MCF 10A (cell line): ENCODE measurements around the gene ATF7. TPM values are rescaled to one million over a fixed set of nuclear protein-coding genes. Genes with fewer than 3 reads are reported as not detected.

Source experiments
- BruUV-seq: library from RNA; stranded (reverse); fragments of 400-500 nt; replicated peaks from 2 replicates; lab custom pipeline; 2021; lab: Mats Ljungman, UMichigan
- CTCF ChIA-PET: fragments of 300-600 bp; sonication (Branson Sonifier 250); formaldehyde crosslinking; extraction: SDS; loops from one replicate; lab custom pipeline; 2021; ENCODE audit warnings: antibody characterized with exemption, inconsistent platforms; lab: Yijun Ruan, JAX
- POLR2A ChIA-PET: fragments of 300-600, 350-650 bp; sonication (Branson Sonifier 250); formaldehyde crosslinking; extraction: SDS; loops from one replicate; lab custom pipeline; 2020; ENCODE audit warnings: antibody characterized with exemption, inconsistent platforms; lab: Yijun Ruan, JAX
- DNase-seq: peaks from one replicate; pipeline ENCODE4 v3.0.0-alpha.2; 2018; ENCODE audit not compliant: unreplicated experiment
- H3K27ac Mint-ChIP-seq: one replicate; pipeline ENCODE4 v1.8.0; 2022; ENCODE audit warnings: mild to moderate bottlenecking, low read depth, mixed read lengths; ENCODE audit not compliant: unreplicated experiment
- H3K27me3 Mint-ChIP-seq: one replicate; pipeline ENCODE4 v1.8.0; 2022; ENCODE audit warnings: mixed read lengths; ENCODE audit not compliant: insufficient read depth, unreplicated experiment
- H3K36me3 Mint-ChIP-seq: one replicate; pipeline ENCODE4 v1.8.0; 2022; ENCODE audit warnings: mild to moderate bottlenecking, moderate library complexity, mixed read lengths; ENCODE audit not compliant: insufficient read depth, unreplicated experiment
- H3K4me1 Mint-ChIP-seq: one replicate; pipeline ENCODE4 v1.8.0; 2022; ENCODE audit warnings: mixed read lengths; ENCODE audit not compliant: insufficient read depth, unreplicated experiment
- H3K4me3 Mint-ChIP-seq: one replicate; pipeline ENCODE4 v1.8.0; 2022; ENCODE audit warnings: mild to moderate bottlenecking, moderate library complexity, mixed read lengths; ENCODE audit not compliant: unreplicated experiment
- H3K9me3 Mint-ChIP-seq: one replicate; pipeline ENCODE4 v1.8.0; 2022; ENCODE audit warnings: mixed read lengths; ENCODE audit not compliant: unreplicated experiment
- intact Hi-C: fragments of 100-400 bp; cut with micrococcal nuclease; formaldehyde crosslinking; loops from 2 replicates; pipeline ENCODE4 v1.14.1; 2022
- total RNA-seq: library from RNA; stranded (reverse); gene quantifications from 2 replicates; pipeline ENCODE4 v1.2.3, GENCODE V29; 2022
- TF ChIP-seq, protein P1 (sequence below): fragments of 200-600 bp; IDR thresholded peaks from one replicate; pipeline ENCODE4 v1.8.0; 2022; ENCODE audit warnings: antibody characterized with exemption, mild to moderate bottlenecking; ENCODE audit not compliant: unreplicated experiment

The ATF7 gene
- total RNA-seq, 1 experiment from 2014 or later: 40.8 TPM

DNA sequence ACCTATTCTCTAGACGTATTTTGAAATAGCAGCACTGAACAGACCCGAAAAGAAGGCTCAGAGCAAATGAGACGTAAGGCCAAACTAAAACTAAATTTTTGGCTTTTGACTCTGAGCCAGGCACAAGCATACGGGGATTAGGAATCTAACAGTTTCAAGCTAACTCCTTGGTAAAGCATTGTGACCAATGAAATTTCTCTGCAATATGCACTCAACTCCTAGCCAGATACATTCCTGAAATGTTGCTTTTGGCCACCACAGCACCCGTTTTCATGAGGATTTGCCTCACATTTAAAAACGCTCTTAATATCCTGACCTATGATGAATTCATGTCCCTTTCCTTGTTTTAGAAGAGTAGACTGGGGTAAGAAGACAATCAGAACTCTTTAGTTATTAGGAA, 65.8 kb downstream of the ATF7 start:
- DNase-seq: peak; percentile 75
- Mint-ChIP-seq H3K4me3 (peak overlapping the region; percentile 39), H3K27me3 (no peaks in the 10 kb centered on the region), H3K27ac (peak overlapping the region; percentile 90), H3K4me1 (peaks cover 49% of the 10 kb centered on the region), H3K36me3 (peaks cover 16% of the 10 kb centered on the region), H3K9me3 (no peaks in the 10 kb centered on the region)
- TF ChIP-seq, protein P1, sequence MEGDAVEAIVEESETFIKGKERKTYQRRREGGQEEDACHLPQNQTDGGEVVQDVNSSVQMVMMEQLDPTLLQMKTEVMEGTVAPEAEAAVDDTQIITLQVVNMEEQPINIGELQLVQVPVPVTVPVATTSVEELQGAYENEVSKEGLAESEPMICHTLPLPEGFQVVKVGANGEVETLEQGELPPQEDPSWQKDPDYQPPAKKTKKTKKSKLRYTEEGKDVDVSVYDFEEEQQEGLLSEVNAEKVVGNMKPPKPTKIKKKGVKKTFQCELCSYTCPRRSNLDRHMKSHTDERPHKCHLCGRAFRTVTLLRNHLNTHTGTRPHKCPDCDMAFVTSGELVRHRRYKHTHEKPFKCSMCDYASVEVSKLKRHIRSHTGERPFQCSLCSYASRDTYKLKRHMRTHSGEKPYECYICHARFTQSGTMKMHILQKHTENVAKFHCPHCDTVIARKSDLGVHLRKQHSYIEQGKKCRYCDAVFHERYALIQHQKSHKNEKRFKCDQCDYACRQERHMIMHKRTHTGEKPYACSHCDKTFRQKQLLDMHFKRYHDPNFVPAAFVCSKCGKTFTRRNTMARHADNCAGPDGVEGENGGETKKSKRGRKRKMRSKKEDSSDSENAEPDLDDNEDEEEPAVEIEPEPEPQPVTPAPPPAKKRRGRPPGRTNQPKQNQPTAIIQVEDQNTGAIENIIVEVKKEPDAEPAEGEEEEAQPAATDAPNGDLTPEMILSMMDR: no peak
- intact Hi-C loops: no loop called here
- no TSS peak for BruUV-seq
- ChIA-PET POLR2A (interaction anchor here (0.9 to 3.2 kb wide), 5 partner anchors 16 to 101 kb away, joined by 3 to 25 read pairs (median 3); partner anchors contain the start of gene ATF7), CTCF (no interaction called here)

DNA sequence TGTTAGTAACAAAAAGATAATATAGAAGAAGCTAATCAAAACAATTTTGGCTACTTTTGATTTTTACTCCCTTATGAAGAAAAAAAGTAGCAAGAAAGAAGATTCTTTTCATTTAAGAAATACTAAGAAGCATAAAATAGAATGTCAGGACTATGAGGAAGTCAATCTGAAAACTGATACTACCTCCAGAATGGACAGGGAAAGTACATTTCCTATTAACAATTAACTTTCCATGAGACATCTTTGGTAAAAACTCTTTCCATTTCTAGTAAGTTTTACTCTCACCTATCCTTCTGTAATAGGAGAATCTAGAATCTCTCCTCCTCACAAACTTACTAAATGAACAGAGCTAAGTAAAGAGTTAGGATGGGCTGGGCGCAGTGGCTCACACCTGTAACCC, 67.6 kb downstream of the ATF7 start:
- peak overlapping the region; percentile 66 for H3K27ac Mint-ChIP-seq

DNA sequence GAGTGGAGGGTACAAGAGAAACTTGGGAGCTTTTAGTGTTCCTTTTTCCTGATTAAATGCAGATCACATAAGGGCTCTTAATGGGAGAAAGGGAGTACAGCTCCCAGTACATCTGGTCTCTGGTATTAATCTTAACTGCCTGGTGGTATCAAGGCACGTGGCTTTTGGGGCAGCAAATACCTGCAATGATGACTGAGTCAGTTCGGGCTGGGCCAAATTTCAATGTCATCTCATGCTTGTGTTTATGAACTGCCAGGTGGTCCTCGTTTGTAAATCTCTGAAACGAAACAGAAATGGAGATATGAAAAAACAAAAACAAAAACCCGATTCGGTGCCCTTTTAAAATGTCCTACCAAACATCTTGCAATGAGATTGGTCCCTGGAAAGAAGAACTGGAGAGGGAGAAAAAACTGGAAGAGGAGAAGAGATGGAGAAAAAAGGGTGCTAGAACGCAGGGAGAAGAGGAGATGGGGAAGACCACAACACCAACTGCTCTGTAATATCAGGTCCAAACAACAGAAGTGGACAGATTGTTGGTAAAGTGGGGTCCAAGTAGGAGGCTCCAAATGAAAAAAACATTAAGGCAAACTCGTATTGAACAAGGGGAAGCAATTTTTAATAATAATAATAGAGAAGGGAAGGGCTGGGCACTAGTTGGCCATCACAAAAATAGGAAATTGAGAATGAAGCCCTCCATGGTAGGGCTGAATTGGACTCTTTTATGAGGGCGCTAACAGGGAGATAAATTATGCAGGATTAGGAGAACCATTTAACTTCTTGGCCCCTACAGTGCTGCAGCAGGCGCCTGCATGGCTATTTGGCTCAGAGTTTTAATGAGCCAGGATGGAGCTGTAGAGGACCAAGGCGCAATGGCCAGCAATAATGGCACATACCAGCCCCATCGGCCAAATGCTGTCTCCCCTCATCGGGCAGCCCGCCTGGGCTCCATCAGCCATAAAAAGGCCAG, 73.5 kb downstream of the ATF7 start:
- intact Hi-C loops: no loop called here
- no peak overlapping the region for H3K4me3 Mint-ChIP-seq
- TF ChIP-seq, protein P1: no peak
- BruUV-seq: no TSS peak
- no peaks in the 10 kb centered on the region for H3K27me3 Mint-ChIP-seq
- ChIA-PET CTCF (interaction anchor here (0.5 to 1.2 kb wide), 6 partner anchors 13 to 353 kb away, joined by 3 to 5 read pairs (median 4); no protein-coding TSS in a partner anchor), POLR2A (interaction anchor here (0.8 to 1.5 kb wide), 2 partner anchors 16 to 71 kb away, joined by 4 read pairs; no protein-coding TSS in a partner anchor)
- no peak overlapping the region for H3K27ac Mint-ChIP-seq
- peaks cover 33% of the 10 kb centered on the region for H3K36me3 Mint-ChIP-seq
- H3K4me1 Mint-ChIP-seq: peaks cover 13% of the 10 kb centered on the region
- H3K9me3 Mint-ChIP-seq: no peaks in the 10 kb centered on the region
- no peak for DNase-seq

More for the DNA sequence above, 67.6 kb downstream of the ATF7 start:
- H3K4me3 Mint-ChIP-seq: no peak overlapping the region
- ChIA-PET POLR2A (interaction anchor here (0.8 to 3.5 kb wide), 4 partner anchors 65 to 117 kb away, joined by 3 to 9 read pairs (median 6); partner anchors contain the start of genes ATF7 and ATP5MC2), CTCF (interaction anchor here (0.6 to 1.6 kb wide), 2 partner anchors 10 to 117 kb away, joined by 3 to 5 read pairs; partner anchors contain the start of gene ATP5MC2)
- no peaks in the 10 kb centered on the region for H3K27me3 Mint-ChIP-seq
- TF ChIP-seq, protein P1: no peak
- no TSS peak for BruUV-seq
- H3K4me1 Mint-ChIP-seq: peaks cover 41% of the 10 kb centered on the region
- DNase-seq: no peak
- H3K36me3 Mint-ChIP-seq: peaks cover 16% of the 10 kb centered on the region
- intact Hi-C loops: no loop called here
- no peaks in the 10 kb centered on the region for H3K9me3 Mint-ChIP-seq

DNA sequence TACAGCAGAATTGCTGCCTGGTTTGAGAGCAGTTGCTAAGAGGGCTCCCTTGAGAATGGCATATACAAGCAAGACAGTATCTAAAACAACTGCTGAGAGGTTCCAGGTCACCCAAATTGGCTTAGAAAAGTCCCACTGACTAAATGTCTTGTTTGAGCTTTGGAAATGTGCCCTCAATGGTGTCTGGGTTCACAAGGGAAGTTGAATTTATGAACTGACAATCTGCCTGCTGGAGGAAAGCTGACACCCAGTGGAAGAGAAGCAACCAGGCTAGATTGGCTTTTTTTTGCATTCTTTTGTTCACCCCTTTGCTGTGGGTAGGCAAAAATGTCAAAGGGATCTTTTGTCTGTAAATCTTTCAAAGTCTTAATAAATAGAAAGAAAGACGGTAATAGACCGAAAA, 74.3 kb downstream of the ATF7 start:
- intact Hi-C loops: no loop called here
- Mint-ChIP-seq H3K4me1 (peaks cover 8% of the 10 kb centered on the region), H3K27me3 (no peaks in the 10 kb centered on the region), H3K36me3 (peaks cover 40% of the 10 kb centered on the region), H3K27ac (no peak overlapping the region), H3K9me3 (no peaks in the 10 kb centered on the region), H3K4me3 (no peak overlapping the region)
- TF ChIP-seq, protein P1: no peak
- no peak for DNase-seq
- ChIA-PET POLR2A (interaction anchor here (1.5 kb wide), 1 partner anchor 72 kb away, joined by 4 read pairs; no protein-coding TSS in a partner anchor), CTCF (interaction anchor here (0.7 to 1.2 kb wide), 5 partner anchors 9 to 352 kb away, joined by 3 to 5 read pairs (median 3); no protein-coding TSS in a partner anchor)
- BruUV-seq: no TSS peak
